Ovary (tissue), 3 donors: ENCODE measurements around the gene SNAPC2.

ENCODE experiments used
- POLR2A ChIP-seq: fragments of 450-650 bp; IDR thresholded peaks from one replicate; pipeline ENCODE4 v1.6.1; 2017; ENCODE audit warnings: antibody characterized with exemption, mild to moderate bottlenecking, moderate library complexity
- TF ChIP-seq, protein P1 (sequence below), 3 donors: fragments of 450-650 bp in 2 of 3; fragments of 200-600 bp in 1 of 3; IDR thresholded peaks; one replicate each; pipeline versions ENCODE4 v1.5.1 to v1.8.0; 2016 to 2022; ENCODE audit warnings: antibody characterized with exemption in 3 of 3, mild to moderate bottlenecking in 1 of 3
- donor health status: DM: no; HTN: no; CAD: no.

DNA sequence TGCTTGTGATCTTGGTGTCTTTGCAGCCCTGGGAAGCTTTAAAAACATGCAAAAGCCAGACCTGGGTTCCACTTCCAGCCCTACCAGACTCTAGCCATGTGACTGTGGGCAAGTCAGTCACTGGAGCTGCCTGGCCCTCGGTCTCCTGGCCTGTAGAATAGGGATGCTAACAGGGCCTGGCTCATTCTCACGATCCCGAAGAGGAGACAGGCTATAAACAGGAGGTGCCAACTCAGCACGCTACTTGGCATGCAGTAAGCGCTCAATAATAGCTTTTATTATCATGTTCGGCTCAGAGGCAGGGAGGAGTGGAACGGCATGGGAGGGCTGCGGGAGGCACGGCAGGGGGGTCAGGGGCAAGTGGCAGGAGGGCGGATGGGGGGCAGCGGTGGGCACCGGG is 4.1 kb downstream of the SNAPC2 start:
- TF ChIP-seq, protein P1, sequence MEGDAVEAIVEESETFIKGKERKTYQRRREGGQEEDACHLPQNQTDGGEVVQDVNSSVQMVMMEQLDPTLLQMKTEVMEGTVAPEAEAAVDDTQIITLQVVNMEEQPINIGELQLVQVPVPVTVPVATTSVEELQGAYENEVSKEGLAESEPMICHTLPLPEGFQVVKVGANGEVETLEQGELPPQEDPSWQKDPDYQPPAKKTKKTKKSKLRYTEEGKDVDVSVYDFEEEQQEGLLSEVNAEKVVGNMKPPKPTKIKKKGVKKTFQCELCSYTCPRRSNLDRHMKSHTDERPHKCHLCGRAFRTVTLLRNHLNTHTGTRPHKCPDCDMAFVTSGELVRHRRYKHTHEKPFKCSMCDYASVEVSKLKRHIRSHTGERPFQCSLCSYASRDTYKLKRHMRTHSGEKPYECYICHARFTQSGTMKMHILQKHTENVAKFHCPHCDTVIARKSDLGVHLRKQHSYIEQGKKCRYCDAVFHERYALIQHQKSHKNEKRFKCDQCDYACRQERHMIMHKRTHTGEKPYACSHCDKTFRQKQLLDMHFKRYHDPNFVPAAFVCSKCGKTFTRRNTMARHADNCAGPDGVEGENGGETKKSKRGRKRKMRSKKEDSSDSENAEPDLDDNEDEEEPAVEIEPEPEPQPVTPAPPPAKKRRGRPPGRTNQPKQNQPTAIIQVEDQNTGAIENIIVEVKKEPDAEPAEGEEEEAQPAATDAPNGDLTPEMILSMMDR (IDR thresholded peaks at IDR 0.05) = no peak
- TF ChIP-seq POLR2A = no peak
